HG02981 (cell line): ENCODE data around the gene C17orf67.

ENCODE experiments used
- ATAC-seq: cut with Tn5 transposase; IDR thresholded peaks from one replicate; pipeline ENCODE4 v1.9.1; 2021; ENCODE audit warnings: mild to moderate bottlenecking, moderate library complexity; ENCODE audit not compliant: unreplicated experiment

Gene C17orf67

DNA sequence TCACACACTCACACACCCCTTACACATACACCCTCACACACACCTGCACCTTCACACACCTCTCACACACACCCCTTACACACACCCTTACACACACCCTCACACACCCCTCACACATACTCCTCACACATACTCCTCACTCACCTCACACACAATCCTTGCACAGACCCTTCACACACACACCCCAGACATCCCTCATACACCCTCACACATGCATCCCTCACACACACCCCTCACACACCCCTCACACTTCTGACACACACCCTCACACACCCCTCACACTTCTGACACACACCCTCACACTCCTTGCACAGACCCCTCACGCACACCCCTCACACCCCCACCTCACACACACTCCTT, 23.9 kb downstream of the C17orf67 start:
- ATAC-seq, result no peak

GRCh38 chr17:56809106-56809819, 24.5 kb downstream of the C17orf67 start:
- no peak for ATAC-seq

DNA sequence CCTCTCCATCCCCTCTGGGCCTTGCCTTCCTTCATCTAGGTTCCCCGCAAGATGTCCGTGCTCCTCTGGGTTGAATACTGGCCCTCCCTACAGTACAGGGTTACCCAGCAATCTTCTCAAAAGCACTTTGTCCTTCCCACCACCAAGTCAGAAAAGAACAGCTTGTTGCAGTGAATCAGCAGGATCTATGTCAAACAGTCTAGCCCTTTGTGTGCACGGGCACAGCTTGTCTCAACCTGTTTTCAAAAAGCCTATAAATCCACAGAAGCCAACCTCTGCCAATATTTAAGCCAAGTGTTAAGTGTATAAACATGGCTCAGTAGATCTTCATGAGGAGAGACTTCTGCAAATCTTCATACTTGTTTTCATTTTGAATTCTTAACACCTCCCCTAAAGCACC, 25.2 kb downstream of the C17orf67 start:
- ATAC-seq, result no peak

DNA sequence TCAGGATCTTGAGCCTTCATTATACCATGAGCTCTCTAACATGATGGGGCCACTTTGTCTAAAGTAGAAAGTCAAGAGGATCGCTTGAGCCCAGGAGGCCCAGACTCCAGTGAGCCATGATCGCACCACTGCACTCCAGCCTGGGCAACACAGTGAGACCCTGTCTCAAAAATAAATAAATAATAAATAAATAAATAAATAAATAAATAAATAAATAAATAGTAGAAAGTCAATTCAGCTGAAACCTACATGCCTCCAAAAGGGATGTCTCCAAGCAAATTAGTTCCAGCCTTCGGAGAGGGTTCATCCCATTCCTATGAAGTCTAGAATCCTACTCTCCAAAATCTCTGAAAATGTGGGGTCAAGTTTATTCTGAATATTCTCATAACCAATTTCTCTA, 26.0 kb downstream of the C17orf67 start:
- no peak for ATAC-seq

DNA sequence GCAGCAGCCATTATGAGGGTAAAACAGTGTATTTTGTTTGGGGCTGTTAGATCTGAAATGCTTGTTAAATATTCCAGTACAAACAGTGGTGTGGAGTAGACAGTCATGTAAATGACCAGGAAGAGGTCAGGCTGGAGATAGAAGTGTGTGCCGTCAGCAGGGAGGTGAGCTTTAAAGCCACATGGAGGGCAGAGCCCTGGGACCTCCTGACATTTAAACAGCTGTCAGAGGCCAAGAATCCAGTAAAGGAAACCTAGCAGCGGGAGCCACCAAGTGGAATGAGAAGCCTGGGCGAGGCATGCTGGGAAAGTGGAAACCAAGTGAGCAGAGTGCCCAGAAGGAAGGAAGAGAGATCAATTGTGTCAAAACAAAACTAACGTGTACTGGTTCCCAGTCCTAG, 26.8 kb downstream of the C17orf67 start:
- ATAC-seq, result no peak

GRCh38 chr17:56804454-56804853, 29.3 kb downstream of the C17orf67 start:
- no peak for ATAC-seq

DNA sequence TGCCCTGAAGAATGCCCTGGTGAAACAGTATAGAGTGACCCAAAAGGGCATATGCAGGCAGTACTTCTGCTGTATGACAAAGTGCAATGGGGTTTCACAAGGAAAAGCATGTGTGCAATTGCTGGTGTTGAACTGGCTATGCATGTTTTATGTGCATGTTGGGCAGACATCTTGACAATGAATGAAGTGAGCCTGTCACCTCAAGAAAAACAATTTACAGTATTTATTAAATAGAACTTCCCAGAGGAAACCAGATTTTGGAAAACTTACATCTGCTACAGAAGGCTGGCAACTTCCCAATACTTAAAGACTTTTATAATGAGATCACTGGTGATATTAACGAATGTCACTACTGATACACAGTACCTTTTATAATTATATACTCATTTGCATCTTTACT, 30.6 kb downstream of the C17orf67 start:
- ATAC-seq, result no peak

DNA sequence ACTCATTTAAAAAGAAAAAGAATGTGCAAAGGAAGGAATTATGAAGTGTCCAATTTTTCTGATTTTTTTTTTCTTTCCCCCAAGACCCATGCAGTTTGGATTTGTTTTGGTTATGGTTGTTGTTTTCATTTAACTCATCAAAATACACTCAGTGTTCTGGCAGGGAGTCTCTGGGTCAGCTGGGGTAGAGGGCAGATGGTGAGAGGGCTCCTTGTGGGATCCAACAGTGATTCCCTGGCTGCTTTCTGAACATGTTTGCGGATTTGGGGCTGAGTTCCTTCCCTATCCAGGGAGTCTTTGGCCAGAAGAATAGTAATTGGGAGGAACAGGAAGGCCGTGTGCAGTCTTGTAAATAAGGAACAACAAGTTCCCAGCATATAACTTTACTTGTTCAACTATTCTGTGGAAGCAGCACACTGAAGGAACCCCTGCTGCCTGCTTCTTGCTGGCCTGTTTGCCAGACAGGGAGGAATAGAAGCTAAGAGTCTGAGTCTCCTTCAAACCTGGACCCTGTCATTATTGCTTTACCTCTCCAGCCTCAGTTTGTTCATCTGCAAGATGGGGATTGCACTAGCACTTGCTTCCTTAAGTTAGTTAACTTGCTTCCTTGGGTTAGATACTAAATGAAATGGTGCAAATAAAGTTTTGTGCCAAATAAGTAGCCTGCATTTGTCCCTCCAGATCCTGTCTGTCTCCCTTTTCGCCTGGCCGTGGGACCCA, 32.1 kb downstream of the C17orf67 start:
- no peak for ATAC-seq

DNA sequence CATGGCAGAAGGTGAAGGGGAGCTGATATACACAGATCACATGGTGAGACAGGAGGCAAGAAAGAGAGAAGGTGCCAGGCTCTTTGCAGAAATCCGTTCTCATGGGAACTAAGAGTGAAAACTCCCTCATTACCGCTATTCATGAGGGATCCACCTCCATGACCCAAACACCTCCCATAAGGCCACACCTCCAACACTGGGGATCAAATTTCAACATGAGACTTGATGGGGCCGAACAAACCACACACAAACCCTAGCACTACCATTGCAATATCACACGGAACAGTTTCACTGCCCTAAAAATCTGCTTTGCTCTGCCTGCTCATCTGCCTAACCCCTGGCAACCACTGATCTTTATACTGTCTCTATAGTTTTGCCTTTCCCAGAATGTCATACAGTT, 34.8 kb downstream of the C17orf67 start:
- ATAC-seq, result no peak

DNA sequence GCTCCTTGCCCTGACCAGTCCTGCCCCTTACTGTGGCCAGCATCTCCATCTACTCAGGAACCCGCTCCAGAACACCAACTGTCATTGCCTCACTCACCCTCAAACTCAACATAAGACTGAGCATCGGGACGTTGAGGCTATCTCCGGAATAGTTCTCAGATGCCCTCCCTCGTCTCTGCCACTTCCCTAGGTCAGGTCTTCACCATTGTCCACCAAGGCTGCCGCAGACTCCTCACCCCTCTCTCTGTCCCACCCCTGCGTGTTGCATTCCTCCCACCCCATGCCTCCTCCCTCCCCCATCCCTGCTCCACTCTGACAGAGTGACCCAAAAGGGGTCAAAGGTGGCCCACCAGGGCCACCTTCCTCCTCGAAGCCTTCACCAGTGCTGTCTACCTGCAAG, 37.2 kb downstream of the C17orf67 start:
- ATAC-seq, result no peak

DNA sequence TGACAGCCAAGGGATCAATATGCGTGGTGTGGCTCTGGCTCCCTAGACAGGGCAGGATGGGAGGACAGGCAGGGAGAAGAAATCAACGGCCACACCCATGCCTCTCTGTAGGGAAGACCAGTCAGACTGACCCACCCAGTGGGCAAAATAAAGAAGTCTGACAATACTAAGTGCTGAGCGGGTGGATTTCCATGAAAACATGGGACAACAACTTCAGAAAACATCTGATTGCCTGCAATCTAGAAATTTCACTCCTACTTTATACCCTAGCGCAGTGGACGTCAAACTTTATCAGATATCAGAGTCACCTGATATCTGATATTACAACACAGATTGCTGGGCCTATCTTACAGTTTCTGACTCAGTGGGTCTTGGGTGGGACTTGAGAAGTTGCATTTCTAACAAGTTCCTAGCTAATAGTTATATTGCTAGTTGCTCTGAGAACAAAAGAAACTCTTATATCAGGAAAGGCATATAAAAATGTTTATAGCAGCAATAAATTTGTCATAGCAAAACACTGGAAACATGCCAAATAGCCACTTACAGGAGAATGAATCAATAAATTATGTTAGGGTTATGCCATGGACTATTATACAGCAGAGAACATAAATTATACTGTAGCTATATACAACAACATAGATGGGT, 38.4 kb downstream of the C17orf67 start:
- ATAC-seq, result no peak

DNA sequence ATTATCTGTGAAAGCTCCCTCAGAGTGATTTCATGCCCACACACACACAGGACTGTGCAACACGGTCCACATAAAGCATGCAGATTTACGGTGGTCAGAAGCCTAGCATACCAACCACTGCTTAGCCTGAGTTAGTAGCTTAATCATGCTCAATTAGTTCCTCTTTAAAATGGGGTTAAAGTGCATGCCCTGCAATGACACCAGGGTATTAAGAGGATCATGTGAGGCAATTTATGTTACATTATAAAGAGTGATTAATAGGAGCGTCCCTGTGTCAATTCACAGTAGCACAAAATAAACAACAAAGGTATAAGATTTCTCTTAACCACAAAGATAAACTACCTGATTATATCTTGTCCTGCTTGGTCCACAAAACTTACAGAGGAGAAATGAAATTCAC, 39.8 kb downstream of the C17orf67 start:
- no peak for ATAC-seq

- ATAC-seq, result no peak
Observed at GRCh38 chr17:56793531-56793930, 40.2 kb downstream of the C17orf67 start.

DNA sequence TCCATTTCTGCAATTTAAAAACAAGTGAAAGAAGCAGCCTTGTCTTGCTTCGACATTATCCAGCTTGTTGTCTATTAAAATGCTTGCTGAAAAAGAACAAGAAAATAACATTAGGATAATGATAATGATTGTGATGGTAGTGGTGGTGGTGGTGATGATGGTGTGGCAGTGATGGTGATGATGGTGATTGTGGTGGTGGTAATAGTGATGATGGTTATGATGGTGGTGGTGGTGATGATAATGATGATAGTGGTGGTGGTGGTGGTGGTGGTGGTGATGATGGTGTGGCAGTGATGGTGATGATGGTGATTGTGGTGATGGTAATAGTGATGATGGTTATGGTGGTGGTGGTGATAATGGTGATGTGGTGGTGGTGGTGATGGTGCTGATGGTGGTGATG, 41.5 kb downstream of the C17orf67 start:
- ATAC-seq, result no peak

DNA sequence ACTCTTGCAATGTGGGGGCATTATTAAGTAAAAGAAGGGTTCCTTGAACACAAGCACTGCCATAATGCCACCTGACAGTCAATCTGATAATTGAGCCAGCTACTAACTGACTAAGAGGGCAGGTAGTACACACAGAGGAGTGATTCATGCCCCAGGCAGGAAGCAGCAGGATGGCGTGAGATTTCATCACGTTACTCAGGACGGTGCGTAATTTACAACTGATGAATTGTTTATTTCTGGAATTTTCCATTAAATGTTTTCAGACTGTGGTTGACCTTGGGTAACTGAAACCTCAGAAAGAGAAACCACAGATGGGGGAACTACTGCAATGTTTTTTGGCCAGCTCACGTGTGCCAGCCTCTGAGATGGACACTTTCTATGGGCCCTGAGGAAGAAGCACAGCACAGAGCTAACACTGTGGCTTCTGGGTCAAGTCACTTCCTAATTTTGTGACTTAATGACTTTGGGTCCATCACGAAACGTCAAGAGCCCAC, 46.7 kb downstream of the C17orf67 start:
- peak; percentile 74 for ATAC-seq

GRCh38 chr17:56785997-56786680, 47.6 kb downstream of the C17orf67 start:
- ATAC-seq, result no peak

DNA sequence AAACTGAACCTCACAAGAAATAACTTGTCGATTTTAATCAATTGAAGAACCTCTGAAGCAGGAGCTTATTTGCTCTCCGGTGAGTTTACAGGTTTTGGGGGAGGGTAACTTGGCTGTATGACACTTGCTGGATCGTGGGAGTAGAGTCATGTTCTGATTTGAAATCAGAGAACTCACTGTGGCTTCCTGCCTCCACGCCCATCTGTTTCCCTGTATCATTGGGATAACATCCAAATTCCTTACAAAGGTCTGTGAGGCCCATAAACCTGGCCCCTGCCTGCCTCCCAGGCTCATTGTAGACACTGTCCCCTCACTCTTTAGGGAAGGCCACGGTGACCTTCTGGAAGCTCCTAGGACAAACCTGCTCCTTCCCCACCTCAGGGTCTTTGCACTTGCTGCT, 48.3 kb downstream of the C17orf67 start:
- no peak for ATAC-seq

DNA sequence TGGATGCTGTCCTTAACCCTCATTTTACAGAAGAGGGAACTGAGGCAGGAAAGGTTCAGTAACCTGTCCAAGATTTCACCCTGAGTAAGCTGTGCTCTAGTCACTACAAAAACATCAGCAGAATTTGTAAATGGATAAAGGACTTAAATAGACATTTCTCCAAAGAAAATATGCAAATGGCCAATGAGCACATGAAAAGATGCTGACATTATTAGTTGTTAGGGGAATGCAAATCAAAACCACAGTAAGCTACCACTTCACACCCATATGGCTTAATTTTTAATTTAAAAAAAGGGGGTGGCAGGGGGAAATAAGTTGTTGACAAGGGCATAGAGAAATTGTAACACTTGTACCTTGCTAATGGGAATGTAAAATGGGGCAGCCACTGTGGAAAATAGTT, 51.4 kb downstream of the C17orf67 start:
- no peak for ATAC-seq

GRCh38 chr17:56781906-56782305, 51.8 kb downstream of the C17orf67 start:
- ATAC-seq, result no peak

GRCh38 chr17:56779898-56780777, 53.6 kb downstream of the C17orf67 start:
- ATAC-seq, result peak; percentile 92
